Central memory CD8-positive, alpha-beta T cell (primary cell): ENCODE measurements around the gene ACAD10.
"Not testable (repeated sequence)": the region's sequence is repeated elsewhere in the genome, so short reads cannot be mapped to it uniquely, and the experiment has no call there.

Experiments
- ATAC-seq: fragments of 150-1000 bp; cut with Tn5 transposase; replicated peaks from 2 replicates; pipeline ENCODE4 v1.10.0; 2022; ENCODE audit warnings: mild to moderate bottlenecking, moderate FRiP score, moderate number of reproducible peaks; ENCODE audit not compliant: poor library complexity, severe bottlenecking; ENCODE audit errors: extremely low read depth
- DNase-seq, 2 donors: peaks; one replicate each; pipeline ENCODE4 v3.0.0; 2021; ENCODE audit warnings: low spot score in 2 of 2
- H3K27ac Mint-ChIP-seq: one replicate; pipeline ENCODE4 v1.8.0; 2022; ENCODE audit warnings: low read depth, mild to moderate bottlenecking, moderate library complexity, mixed read lengths
- H3K27me3 Mint-ChIP-seq: one replicate; pipeline ENCODE4 v1.8.0; 2022; ENCODE audit warnings: mixed read lengths
- H3K36me3 Mint-ChIP-seq: one replicate; pipeline ENCODE4 v1.8.0; 2022; ENCODE audit warnings: mild to moderate bottlenecking, moderate library complexity, mixed read lengths; ENCODE audit not compliant: insufficient read depth
- H3K4me1 Mint-ChIP-seq: one replicate; pipeline ENCODE4 v1.8.0; 2022; ENCODE audit warnings: mixed read lengths
- H3K4me3 Mint-ChIP-seq: one replicate; pipeline ENCODE4 v1.8.0; 2022; ENCODE audit warnings: mild to moderate bottlenecking, moderate library complexity, mixed read lengths
- H3K9me3 Mint-ChIP-seq: one replicate; pipeline ENCODE4 v1.8.0; 2022; ENCODE audit warnings: mixed read lengths

The ACAD10 gene

GRCh38 chr12:111685811-111686573 lies at the start of gene ACAD10, which contains the start of gene BRAP:
TSS of gene ACAD10 (plus strand) at chr12:111686053. CDS start at chr12:111692710, 6,657 bp downstream.
TSS of gene BRAP (minus strand) at chr12:111685956. CDS start at chr12:111685792, 164 bp downstream.
- no peaks in the 10 kb centered on the region for H3K9me3 Mint-ChIP-seq
- ATAC-seq (peak; percentile 95), DNase-seq (peak; percentile 92 to 94)
- peaks cover 44% of the 10 kb centered on the region for H3K36me3 Mint-ChIP-seq
- H3K27ac Mint-ChIP-seq: peak within 1 kb of the TSS; percentile 95
- H3K4me3 Mint-ChIP-seq: peak within 1 kb of the TSS; percentile 98
- peaks cover 47% of the 10 kb centered on the region for H3K4me1 Mint-ChIP-seq
- no peaks in the 10 kb centered on the region for H3K27me3 Mint-ChIP-seq

GRCh38 chr12:111636209-111636945 lies 49.5 kb upstream of the ACAD10 start:
- Mint-ChIP-seq H3K9me3 (no peaks in the 10 kb centered on the region), H3K4me1 (no peaks in the 10 kb centered on the region), H3K4me3 (no peak overlapping the region), H3K27ac (no peak overlapping the region), H3K36me3 (no peaks in the 10 kb centered on the region), H3K27me3 (no peaks in the 10 kb centered on the region)
- ATAC-seq: no peak
- DNase-seq: no peak

- no peaks in the 10 kb centered on the region for H3K4me1 Mint-ChIP-seq
- H3K27ac Mint-ChIP-seq: no peak overlapping the region
- no peak for DNase-seq
- H3K36me3 Mint-ChIP-seq: peaks cover 15% of the 10 kb centered on the region
- no peak overlapping the region for H3K4me3 Mint-ChIP-seq
- H3K27me3 Mint-ChIP-seq: no peaks in the 10 kb centered on the region
- H3K9me3 Mint-ChIP-seq: no peaks in the 10 kb centered on the region
- no peak for ATAC-seq
These were observed 47.3 kb upstream of the ACAD10 start for GRCh38 chr12:111638556-111638955.

GRCh38 chr12:111640506-111640905 lies 45.3 kb upstream of the ACAD10 start:
- Mint-ChIP-seq H3K4me3 (no peak overlapping the region), H3K36me3 (peaks cover 28% of the 10 kb centered on the region), H3K27ac (peak overlapping the region; percentile 53), H3K4me1 (no peaks in the 10 kb centered on the region), H3K9me3 (no peaks in the 10 kb centered on the region), H3K27me3 (no peaks in the 10 kb centered on the region)
- no peak for ATAC-seq
- no peak for DNase-seq

GRCh38 chr12:111642681-111643426 lies 43.0 kb upstream of the ACAD10 start:
- Mint-ChIP-seq H3K27me3 (no peaks in the 10 kb centered on the region), H3K27ac (no peak overlapping the region), H3K36me3 (peaks cover 48% of the 10 kb centered on the region), H3K9me3 (no peaks in the 10 kb centered on the region), H3K4me1 (no peaks in the 10 kb centered on the region), H3K4me3 (no peak overlapping the region)
- ATAC-seq: no peak
- no peak for DNase-seq

- no peak for DNase-seq
- no peak for ATAC-seq
- Mint-ChIP-seq H3K9me3 (no peaks in the 10 kb centered on the region), H3K27ac (no peak overlapping the region), H3K4me3 (no peak overlapping the region), H3K27me3 (no peaks in the 10 kb centered on the region), H3K36me3 (peaks cover 50% of the 10 kb centered on the region), H3K4me1 (no peaks in the 10 kb centered on the region)
These were observed 42.4 kb upstream of the ACAD10 start for GRCh38 chr12:111643427-111643826.

- Mint-ChIP-seq H3K4me3 (no peak overlapping the region), H3K9me3 (no peaks in the 10 kb centered on the region), H3K27ac (no peak overlapping the region), H3K36me3 (peaks cover 66% of the 10 kb centered on the region), H3K27me3 (no peaks in the 10 kb centered on the region), H3K4me1 (no peaks in the 10 kb centered on the region)
- DNase-seq: no peak
- ATAC-seq: no peak
These were observed 40.4 kb upstream of the ACAD10 start for GRCh38 chr12:111645433-111645832.

GRCh38 chr12:111650912-111651311 lies 34.9 kb upstream of the ACAD10 start:
- H3K4me1 Mint-ChIP-seq: no peaks in the 10 kb centered on the region
- no peak for ATAC-seq
- H3K27me3 Mint-ChIP-seq: no peaks in the 10 kb centered on the region
- no peak overlapping the region for H3K4me3 Mint-ChIP-seq
- H3K36me3 Mint-ChIP-seq: peaks cover 76% of the 10 kb centered on the region
- no peaks in the 10 kb centered on the region for H3K9me3 Mint-ChIP-seq
- no peak overlapping the region for H3K27ac Mint-ChIP-seq
- DNase-seq: no peak

- H3K36me3 Mint-ChIP-seq: peaks cover 71% of the 10 kb centered on the region
- ATAC-seq, DNase-seq, H3K27me3 Mint-ChIP-seq, H3K4me1 Mint-ChIP-seq, H3K27ac Mint-ChIP-seq, H3K9me3 Mint-ChIP-seq, H3K4me3 Mint-ChIP-seq: not testable (repeated sequence)
These were observed 33.3 kb upstream of the ACAD10 start for GRCh38 chr12:111652530-111652929.

GRCh38 chr12:111653596-111653995 lies 32.3 kb upstream of the ACAD10 start:
- peaks cover 75% of the 10 kb centered on the region for H3K36me3 Mint-ChIP-seq
- DNase-seq (no peak), ATAC-seq (no peak)
- H3K4me1 Mint-ChIP-seq: no peaks in the 10 kb centered on the region
- H3K27me3 Mint-ChIP-seq: no peaks in the 10 kb centered on the region
- no peak overlapping the region for H3K4me3 Mint-ChIP-seq
- H3K9me3 Mint-ChIP-seq: no peaks in the 10 kb centered on the region
- no peak overlapping the region for H3K27ac Mint-ChIP-seq

GRCh38 chr12:111655356-111655755 lies 30.5 kb upstream of the ACAD10 start:
- H3K9me3 Mint-ChIP-seq: no peaks in the 10 kb centered on the region
- no peaks in the 10 kb centered on the region for H3K4me1 Mint-ChIP-seq
- peaks cover 78% of the 10 kb centered on the region for H3K36me3 Mint-ChIP-seq
- DNase-seq: no peak
- no peaks in the 10 kb centered on the region for H3K27me3 Mint-ChIP-seq
- peak overlapping the region; percentile 25 for H3K27ac Mint-ChIP-seq
- H3K4me3 Mint-ChIP-seq: no peak overlapping the region
- no peak for ATAC-seq

- Mint-ChIP-seq H3K4me1 (no peaks in the 10 kb centered on the region), H3K27me3 (no peaks in the 10 kb centered on the region), H3K4me3 (no peak overlapping the region), H3K27ac (no peak overlapping the region), H3K36me3 (peaks cover 76% of the 10 kb centered on the region), H3K9me3 (no peaks in the 10 kb centered on the region)
- ATAC-seq (no peak), DNase-seq (no peak)
These were observed 29.8 kb upstream of the ACAD10 start for GRCh38 chr12:111656016-111656415.
